ENCODE data around the gene UNC80. TPM values are rescaled to one million over a fixed set of nuclear protein-coding genes. Genes with fewer than 3 reads are reported as not detected.

UNC80 gene
- total and polyA plus RNA-seq, 2 of the 4 experiments (the other 2 are of a cell fraction) = not detected

GRCh38 chr2:209790066-209790728 lies 18.6 kb downstream of the UNC80 start:
- no peak overlapping the region for H3K23ac ChIP-seq (ENCODE audit: low read depth, low read length)
- WGBS, 2 experiments (ENCODE audit: extremely low coverage in 2 of 2, insufficient read length in 1 of 2) = no CpG with 5 or more reads among the region's 6 CpGs
- H2AK9ac ChIP-seq (replicated peaks; ENCODE audit: low read depth, low read length, poor library complexity) = no peak overlapping the region
- H3K79me1 ChIP-seq (ENCODE audit: low read depth in 1 of 2, low read length in 2 of 2) = no peaks in the 10 kb centered on the region
- H2BK5ac ChIP-seq (ENCODE audit: low read depth, low read length, poor library complexity, severe bottlenecking) = no peak overlapping the region
- H3K18ac ChIP-seq (ENCODE audit: low read depth, low read length) = no peak overlapping the region
- H3K9me3 ChIP-seq (ENCODE audit: control insufficient read depth, insufficient read depth, low read length) = peaks cover 2% of the 10 kb centered on the region; the same call in 1 of the 2 replicates
- H3K27me3 ChIP-seq (ENCODE audit: control insufficient read depth, insufficient read depth, low read length) = no peaks in the 10 kb centered on the region
- TF ChIP-seq POLR2A (IDR thresholded peaks at IDR 0.05; ENCODE audit: low read depth, low read length) (no peak), RAD21 (IDR thresholded peaks at IDR 0.05; ENCODE audit: low read length) (no peak), SMC3 (IDR thresholded peaks at IDR 0.05; ENCODE audit: low read depth, low read length) (no peak), RFX5 (IDR thresholded peaks at IDR 0.05; ENCODE audit: low read depth, low read length) (no peak), RCOR1 (IDR thresholded peaks at IDR 0.05; ENCODE audit: insufficient replicate concordance, low read length) (no peak), MAZ (IDR thresholded peaks at IDR 0.05; ENCODE audit: borderline replicate concordance, low read depth, low read length) (no peak), MXI1 (IDR thresholded peaks at IDR 0.05; ENCODE audit: borderline replicate concordance, low read depth, low read length) (no peak), MAFK (IDR thresholded peaks at IDR 0.05; ENCODE audit: low read depth, low read length) (no peak), USF2 (IDR thresholded peaks at IDR 0.05; ENCODE audit: low read depth, low read length) (no peak), CTCF (conservative IDR thresholded peaks at IDR 0.05; ENCODE audit: low read depth, low read length) (no peak)
- no peaks in the 10 kb centered on the region for H4K20me1 ChIP-seq (ENCODE audit: insufficient read depth, low read length)
- no peak overlapping the region for H4K91ac ChIP-seq (ENCODE audit: insufficient read depth, low read depth, low read length)
- H3K27ac ChIP-seq (ENCODE audit: insufficient read depth, low read length) = no peak overlapping the region
- in situ Hi-C loops (cut with MboI; ENCODE audit: low sequenced_read_pairs) (no loop called here), intact Hi-C loops (cut with micrococcal nuclease) (no loop called here), dilution Hi-C loops (cut with HindIII; ENCODE audit: low sequenced_read_pairs, unreplicated experiment) (no loop called here)
- ATAC-seq (ENCODE audit: low read depth) = no peak
- no peak overlapping the region for H2BK15ac ChIP-seq (ENCODE audit: low read depth, low read length)
- no peak overlapping the region for H2AK5ac ChIP-seq (ENCODE audit: low read depth, low read length)
- H4K8ac ChIP-seq (ENCODE audit: low read depth in 2 of 2, low read length in 2 of 2) = no peak overlapping the region
- DNase-seq = no peak
- no peak overlapping the region for H2AFZ ChIP-seq (replicated peaks; ENCODE audit: low read length, poor library complexity)
- H3K9me1 ChIP-seq (ENCODE audit: insufficient read depth, low read length) = no peaks in the 10 kb centered on the region
- CTCF ChIA-PET = no interaction called here
- H3K36me3 ChIP-seq (ENCODE audit: control insufficient read depth, insufficient read depth, low read length) = no peaks in the 10 kb centered on the region
- H3K14ac ChIP-seq (replicated peaks; ENCODE audit: low read depth, low read length) = no peak overlapping the region
- BruUV-seq (replicated peaks) = no TSS peak
- no peak overlapping the region for H2BK120ac ChIP-seq (ENCODE audit: low read depth, low read length)
- H3K4me1 ChIP-seq (ENCODE audit: control insufficient read depth, insufficient read depth, low read length) = no peaks in the 10 kb centered on the region
- H3K56ac ChIP-seq (ENCODE audit: extremely low read depth, insufficient read depth, low read length) = no peak overlapping the region
- H3K4me2 ChIP-seq (ENCODE audit: low read depth, low read length) = no peak overlapping the region
- POLR2A ChIA-PET (ENCODE audit: unreplicated experiment) = no interaction called here
- H3K4ac ChIP-seq (ENCODE audit: low read depth, low read length) = no peak overlapping the region
- H2BK20ac ChIP-seq (ENCODE audit: low read depth, low read length) = no peak overlapping the region
- no peak overlapping the region for H4K5ac ChIP-seq (ENCODE audit: low read depth, low read length)
- H3K9ac ChIP-seq (ENCODE audit: low read depth, low read length) = no peak overlapping the region
- no peak overlapping the region for H3K4me3 ChIP-seq (ENCODE audit: insufficient read depth, low read depth, low read length)

All from IMR-90 (cell line).